LoVo (cell line): ENCODE data around the gene SLC39A11.

Source experiments
- DNase-seq: peaks from one replicate; pipeline ENCODE4 v3.0.0-alpha.2; 2016; ENCODE audit warnings: low spot score

The SLC39A11 gene

GRCh38 chr17:72749119-72749572, 343.3 kb downstream of the SLC39A11 start:
- no peak for DNase-seq

GRCh38 chr17:72747501-72747900, 345.0 kb downstream of the SLC39A11 start:
- no peak for DNase-seq

- no peak for DNase-seq
Measured at GRCh38 chr17:72745241-72745640, 347.2 kb downstream of the SLC39A11 start.

GRCh38 chr17:72743037-72743467, 349.4 kb downstream of the SLC39A11 start:
- DNase-seq, result no peak

- DNase-seq, result no peak
Measured at GRCh38 chr17:72737151-72737690, 355.3 kb downstream of the SLC39A11 start.

- no peak for DNase-seq
Measured at GRCh38 chr17:72735592-72735991, 356.9 kb downstream of the SLC39A11 start.

- DNase-seq, result no peak
Measured at GRCh38 chr17:72735048-72735447, 357.4 kb downstream of the SLC39A11 start.

GRCh38 chr17:72734613-72735012, 357.9 kb downstream of the SLC39A11 start:
- DNase-seq, result no peak

- DNase-seq, result no peak
Measured at GRCh38 chr17:72733619-72734282, 358.7 kb downstream of the SLC39A11 start.

GRCh38 chr17:72732893-72733618, 359.4 kb downstream of the SLC39A11 start:
- DNase-seq, result no peak

GRCh38 chr17:72730077-72730476, 362.4 kb downstream of the SLC39A11 start:
- no peak for DNase-seq

- no peak for DNase-seq
Measured at GRCh38 chr17:72726936-72727335, 365.6 kb downstream of the SLC39A11 start.

- DNase-seq, result peak; percentile 76
Measured at GRCh38 chr17:72725433-72726068, 366.9 kb downstream of the SLC39A11 start.

GRCh38 chr17:72724267-72724666, 368.2 kb downstream of the SLC39A11 start:
- DNase-seq, result no peak

- no peak for DNase-seq
Measured at GRCh38 chr17:72723711-72724110, 368.8 kb downstream of the SLC39A11 start.

GRCh38 chr17:72720494-72720825, 372.0 kb downstream of the SLC39A11 start:
- DNase-seq, result no peak

GRCh38 chr17:72719578-72720493, 372.7 kb downstream of the SLC39A11 start:
- no peak for DNase-seq

GRCh38 chr17:72719206-72719577, 373.3 kb downstream of the SLC39A11 start:
- DNase-seq, result no peak

- peak; percentile 22 for DNase-seq
Measured at GRCh38 chr17:72717676-72718075, 374.8 kb downstream of the SLC39A11 start.

- DNase-seq, result no peak
Measured at GRCh38 chr17:72717276-72717675, 375.2 kb downstream of the SLC39A11 start.

GRCh38 chr17:72715906-72716572, 376.4 kb downstream of the SLC39A11 start:
- DNase-seq, result peak; percentile 93
